Osteocyte (in vitro differentiated cells): Measurements from ENCODE around the gene GNB5. TPM values are rescaled to one million over a fixed set of nuclear protein-coding genes. Genes with fewer than 3 reads are reported as not detected.

ENCODE experiments used
- DNase-seq: peaks from one replicate; pipeline ENCODE4 v3.0.0; 2021; ENCODE audit warnings: mixed read lengths; ENCODE audit not compliant: unreplicated experiment; ENCODE audit errors: extremely low spot score
- H3K27ac Mint-ChIP-seq: one replicate; pipeline ENCODE4 v1.8.0; 2021; ENCODE audit warnings: mild to moderate bottlenecking, mixed read lengths; ENCODE audit not compliant: unreplicated experiment
- H3K27me3 Mint-ChIP-seq: one replicate; pipeline ENCODE4 v1.8.0; 2021; ENCODE audit warnings: mixed read lengths; ENCODE audit not compliant: unreplicated experiment
- H3K36me3 Mint-ChIP-seq: one replicate; pipeline ENCODE4 v1.8.0; 2021; ENCODE audit warnings: mixed read lengths; ENCODE audit not compliant: unreplicated experiment
- H3K4me1 Mint-ChIP-seq: one replicate; pipeline ENCODE4 v1.8.0; 2021; ENCODE audit warnings: mixed read lengths; ENCODE audit not compliant: unreplicated experiment
- H3K4me3 Mint-ChIP-seq: one replicate; pipeline ENCODE4 v1.8.0; 2021; ENCODE audit warnings: mild to moderate bottlenecking, moderate library complexity, mixed read lengths; ENCODE audit not compliant: unreplicated experiment
- H3K9me3 Mint-ChIP-seq: one replicate; pipeline ENCODE4 v1.8.0; 2021; ENCODE audit warnings: mixed read lengths; ENCODE audit not compliant: unreplicated experiment
- total RNA-seq: library from RNA; stranded (reverse); gene quantifications from 2 replicates; pipeline ENCODE4 v1.2.1, GENCODE V29; 2021
- TF ChIP-seq, protein P1 (sequence below): fragments of 200-600 bp; sonication (generic); IDR thresholded peaks from 2 replicates; pipeline ENCODE4 v1.5.0; 2021; ENCODE audit warnings: antibody characterized with exemption, mild to moderate bottlenecking, moderate library complexity

Gene GNB5
- total RNA-seq, 1 donor from 2014 or later, result 34.0 TPM

DNA sequence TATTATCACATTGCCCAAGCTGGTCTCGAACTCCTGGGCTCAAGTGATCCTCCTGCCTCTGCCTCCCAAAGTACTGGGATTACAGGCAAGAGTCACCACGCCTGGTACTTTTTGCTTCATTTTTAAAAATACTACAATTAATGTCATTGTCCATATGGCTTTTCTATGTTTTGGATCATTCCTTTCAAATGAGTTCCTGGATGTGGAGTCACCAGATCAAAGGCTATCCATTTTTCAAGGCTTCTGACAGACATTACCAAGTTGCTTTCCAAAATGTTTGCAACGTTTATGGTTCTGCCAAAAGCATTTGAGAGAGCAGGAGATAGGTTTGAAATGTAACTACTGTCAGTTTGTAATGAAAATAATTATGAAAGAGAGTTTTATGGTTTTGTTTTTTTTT lies 44.4 kb downstream of the GNB5 start:
- DNase-seq, result no peak

DNA sequence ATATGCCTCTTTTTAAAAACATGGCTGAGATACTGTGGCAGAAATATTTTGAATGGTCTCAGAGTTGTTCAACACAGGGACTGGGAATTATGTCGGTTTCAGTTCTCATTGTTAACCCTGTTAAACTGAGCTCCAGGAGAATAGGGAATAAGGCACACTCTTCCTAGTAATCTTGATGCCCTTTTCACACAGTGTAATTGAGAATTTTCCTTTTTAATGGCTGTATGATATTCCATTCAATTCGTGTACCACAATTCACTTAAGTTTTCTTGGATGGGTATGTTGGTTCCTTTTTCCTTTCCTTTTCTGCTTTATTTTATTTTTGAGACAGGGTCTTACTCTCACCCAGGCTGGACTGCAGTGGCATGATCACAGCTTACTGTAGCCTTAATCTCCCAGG lies 44.9 kb downstream of the GNB5 start:
- TF ChIP-seq, protein P1, sequence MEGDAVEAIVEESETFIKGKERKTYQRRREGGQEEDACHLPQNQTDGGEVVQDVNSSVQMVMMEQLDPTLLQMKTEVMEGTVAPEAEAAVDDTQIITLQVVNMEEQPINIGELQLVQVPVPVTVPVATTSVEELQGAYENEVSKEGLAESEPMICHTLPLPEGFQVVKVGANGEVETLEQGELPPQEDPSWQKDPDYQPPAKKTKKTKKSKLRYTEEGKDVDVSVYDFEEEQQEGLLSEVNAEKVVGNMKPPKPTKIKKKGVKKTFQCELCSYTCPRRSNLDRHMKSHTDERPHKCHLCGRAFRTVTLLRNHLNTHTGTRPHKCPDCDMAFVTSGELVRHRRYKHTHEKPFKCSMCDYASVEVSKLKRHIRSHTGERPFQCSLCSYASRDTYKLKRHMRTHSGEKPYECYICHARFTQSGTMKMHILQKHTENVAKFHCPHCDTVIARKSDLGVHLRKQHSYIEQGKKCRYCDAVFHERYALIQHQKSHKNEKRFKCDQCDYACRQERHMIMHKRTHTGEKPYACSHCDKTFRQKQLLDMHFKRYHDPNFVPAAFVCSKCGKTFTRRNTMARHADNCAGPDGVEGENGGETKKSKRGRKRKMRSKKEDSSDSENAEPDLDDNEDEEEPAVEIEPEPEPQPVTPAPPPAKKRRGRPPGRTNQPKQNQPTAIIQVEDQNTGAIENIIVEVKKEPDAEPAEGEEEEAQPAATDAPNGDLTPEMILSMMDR, result no peak
- H3K36me3 Mint-ChIP-seq, result peaks cover 34% of the 10 kb centered on the region
- H3K27me3 Mint-ChIP-seq, result no peaks in the 10 kb centered on the region
- H3K4me1 Mint-ChIP-seq, result peaks cover 16% of the 10 kb centered on the region
- no peak for DNase-seq
- no peaks in the 10 kb centered on the region for H3K9me3 Mint-ChIP-seq
- no peak overlapping the region for H3K4me3 Mint-ChIP-seq
- no peak overlapping the region for H3K27ac Mint-ChIP-seq

More for the DNA sequence above, 44.4 kb downstream of the GNB5 start:
- TF ChIP-seq, protein P1, result no peak
- H3K27ac Mint-ChIP-seq, result no peak overlapping the region
- H3K27me3 Mint-ChIP-seq, result no peaks in the 10 kb centered on the region
- no peaks in the 10 kb centered on the region for H3K9me3 Mint-ChIP-seq
- peaks cover 37% of the 10 kb centered on the region for H3K36me3 Mint-ChIP-seq
- H3K4me1 Mint-ChIP-seq, result peaks cover 16% of the 10 kb centered on the region
- H3K4me3 Mint-ChIP-seq, result no peak overlapping the region

DNA sequence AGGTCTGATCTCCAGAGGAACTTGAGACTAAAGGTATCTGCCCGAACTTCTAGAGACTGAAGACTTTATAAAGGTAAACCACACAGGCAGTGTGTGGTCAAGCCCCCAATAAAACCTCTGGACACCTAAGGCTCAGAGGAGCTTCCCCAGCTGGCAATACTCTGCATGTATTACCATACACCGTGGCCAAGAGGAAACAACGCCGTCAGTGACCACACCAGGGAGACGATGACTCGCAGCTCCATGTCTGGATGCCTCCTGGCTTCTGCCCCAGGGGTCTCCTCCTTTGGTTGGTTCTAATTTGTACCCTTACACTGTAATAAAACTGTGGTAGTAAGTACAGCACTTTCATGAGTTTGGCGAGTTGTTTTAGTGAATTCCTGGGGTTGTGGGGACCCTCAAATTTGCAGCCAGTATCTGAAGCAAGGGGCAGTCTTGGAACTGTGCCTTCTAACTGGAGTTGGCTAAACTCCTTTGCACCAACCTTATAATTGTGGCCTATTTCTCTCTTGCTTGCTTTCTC lies 46.5 kb downstream of the GNB5 start:
- no peak overlapping the region for H3K4me3 Mint-ChIP-seq
- DNase-seq, result no peak

GRCh38 chr15:52143873-52144272 lies 47.3 kb downstream of the GNB5 start:
- no peak overlapping the region for H3K4me3 Mint-ChIP-seq

More for the DNA sequence above, 46.5 kb downstream of the GNB5 start:
- Mint-ChIP-seq H3K27me3 (no peaks in the 10 kb centered on the region), H3K36me3 (peaks cover 36% of the 10 kb centered on the region), H3K9me3 (no peaks in the 10 kb centered on the region), H3K27ac (peak overlapping the region; percentile 87), H3K4me1 (peaks cover 26% of the 10 kb centered on the region)
- TF ChIP-seq, protein P1, result no peak

GRCh38 chr15:52140646-52141045 lies 50.5 kb downstream of the GNB5 start:
- Mint-ChIP-seq H3K9me3 (no peaks in the 10 kb centered on the region), H3K4me3 (no peak overlapping the region), H3K4me1 (peaks cover 37% of the 10 kb centered on the region), H3K27ac (no peak overlapping the region), H3K27me3 (no peaks in the 10 kb centered on the region), H3K36me3 (peaks cover 21% of the 10 kb centered on the region)
- no peak for DNase-seq
- TF ChIP-seq, protein P1, result no peak

More at GRCh38 chr15:52143873-52144272, 47.3 kb downstream of the GNB5 start:
- Mint-ChIP-seq H3K27me3 (no peaks in the 10 kb centered on the region), H3K4me1 (peaks cover 28% of the 10 kb centered on the region), H3K9me3 (no peaks in the 10 kb centered on the region), H3K36me3 (peaks cover 34% of the 10 kb centered on the region), H3K27ac (peak overlapping the region; percentile 87)
- DNase-seq, result no peak
- TF ChIP-seq, protein P1, result no peak
